Neural progenitor cell (in vitro differentiated cells): Measurements from ENCODE around the gene VSIG10.

ENCODE experiments used
- EZH2 ChIP-seq: fragments of 200-600 bp; sonication (generic); IDR thresholded peaks from 2 replicates; pipeline ENCODE4 v1.6.1; 2017; ENCODE audit warnings: antibody characterized with exemption, mild to moderate bottlenecking, moderate library complexity
- TF ChIP-seq, protein P1 (sequence below): fragments of 200-600 bp; sonication (generic); IDR thresholded peaks from 2 replicates; pipeline ENCODE4 v1.5.1; 2017; ENCODE audit warnings: antibody characterized with exemption, mild to moderate bottlenecking

DNA sequence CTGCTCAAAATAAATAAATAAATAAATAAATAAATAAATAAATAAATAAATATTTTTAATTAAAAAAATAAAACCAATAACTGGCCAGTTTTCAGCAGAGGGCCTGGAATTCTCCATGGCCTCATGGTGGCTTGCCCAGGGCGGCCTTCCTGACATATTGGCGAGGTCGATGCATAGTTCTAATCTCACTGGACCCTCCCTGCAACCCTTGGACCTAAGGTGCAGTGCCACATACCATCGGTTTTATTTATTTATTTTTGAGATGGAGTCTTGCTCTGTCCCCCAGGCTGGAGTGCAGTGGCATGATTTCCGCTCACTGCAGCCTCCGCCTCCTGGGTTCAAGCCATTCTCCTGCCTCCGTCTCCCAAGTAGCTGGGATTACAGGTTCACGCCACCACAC, 3.9 kb upstream of the VSIG10 start:
- no peak for TF ChIP-seq EZH2
- TF ChIP-seq, protein P1, sequence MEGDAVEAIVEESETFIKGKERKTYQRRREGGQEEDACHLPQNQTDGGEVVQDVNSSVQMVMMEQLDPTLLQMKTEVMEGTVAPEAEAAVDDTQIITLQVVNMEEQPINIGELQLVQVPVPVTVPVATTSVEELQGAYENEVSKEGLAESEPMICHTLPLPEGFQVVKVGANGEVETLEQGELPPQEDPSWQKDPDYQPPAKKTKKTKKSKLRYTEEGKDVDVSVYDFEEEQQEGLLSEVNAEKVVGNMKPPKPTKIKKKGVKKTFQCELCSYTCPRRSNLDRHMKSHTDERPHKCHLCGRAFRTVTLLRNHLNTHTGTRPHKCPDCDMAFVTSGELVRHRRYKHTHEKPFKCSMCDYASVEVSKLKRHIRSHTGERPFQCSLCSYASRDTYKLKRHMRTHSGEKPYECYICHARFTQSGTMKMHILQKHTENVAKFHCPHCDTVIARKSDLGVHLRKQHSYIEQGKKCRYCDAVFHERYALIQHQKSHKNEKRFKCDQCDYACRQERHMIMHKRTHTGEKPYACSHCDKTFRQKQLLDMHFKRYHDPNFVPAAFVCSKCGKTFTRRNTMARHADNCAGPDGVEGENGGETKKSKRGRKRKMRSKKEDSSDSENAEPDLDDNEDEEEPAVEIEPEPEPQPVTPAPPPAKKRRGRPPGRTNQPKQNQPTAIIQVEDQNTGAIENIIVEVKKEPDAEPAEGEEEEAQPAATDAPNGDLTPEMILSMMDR, result no peak
